Left renal pelvis (tissue), 4 donors: ENCODE measurements around the gene DCLRE1C. TPM values are rescaled to one million over a fixed set of nuclear protein-coding genes. Genes with fewer than 3 reads are reported as not detected.

Experiments used
- polyA plus RNA-seq, 4 donors: library from polyadenylated mRNA; unstranded; fragments of 120-200 nt; gene quantifications; one replicate each; pipeline ENCODE4 v1.2.1, GENCODE V29; 2013; ENCODE audit not compliant: insufficient read length in 4 of 4

DCLRE1C gene
- polyA plus RNA-seq, 4 donors: 11.9 to 21.5 (median 15.2) TPM

Other genes starting within 250 kb of the DCLRE1C start
- gene FAM107B, start 179.2 kb downstream of the DCLRE1C start, polyA plus RNA-seq: 100 to 1,000 TPM in 1 of 4 donors, 10 to 100 TPM in 3; 36.4 to 121 (median 97.9) TPM
- gene CDNF, start 116.1 kb downstream of the DCLRE1C start, polyA plus RNA-seq: 1 to 10 TPM; 2.1 to 3.1 (median 2.6) TPM
- gene HSPA14, start 115.8 kb downstream of the DCLRE1C start, polyA plus RNA-seq: 10 to 100 TPM; 12.8 to 21.6 (median 20.8) TPM
- 10 to 100 TPM; 16.9 to 17.8 (median 17.2) TPM for gene MSANTD7, start 115.8 kb downstream of the DCLRE1C start, polyA plus RNA-seq
- 10 to 100 TPM; 20.2 to 26.3 (median 20.9) TPM for gene SUV39H2, start 75.2 kb downstream of the DCLRE1C start, polyA plus RNA-seq
- 1 to 10 TPM in 3 of 4 donors, under 1 TPM in 1; 0.96 to 2.2 (median 1.3) TPM for gene MEIG1, start 5.3 kb upstream of the DCLRE1C start, polyA plus RNA-seq
- under 1 TPM; 0.34 to 0.94 (median 0.58) TPM for gene OLAH, start 89.8 kb upstream of the DCLRE1C start, polyA plus RNA-seq
- 1 to 10 TPM; 5.3 to 9.0 (median 6.5) TPM for gene ACBD7, start 134.7 kb upstream of the DCLRE1C start, polyA plus RNA-seq
- gene RPP38, start 143.3 kb upstream of the DCLRE1C start, polyA plus RNA-seq: 10 to 100 TPM; 24.2 to 30.4 (median 27.3) TPM
- 10 to 100 TPM; 34.7 to 40.9 (median 36.0) TPM for gene NMT2, start 214.6 kb upstream of the DCLRE1C start, polyA plus RNA-seq